Measurements from ENCODE around the gene RERE. TPM values are rescaled to one million over a fixed set of nuclear protein-coding genes. Genes with fewer than 3 reads are reported as not detected.

The RERE gene
- total RNA-seq, 1 experiment from 2014 or later: 40.6 TPM

- no peaks in the 10 kb centered on the region for H4K20me1 ChIP-seq (ENCODE audit: insufficient read depth)
- H3K27me3 ChIP-seq (ENCODE audit: insufficient read depth, low read length): no peaks in the 10 kb centered on the region
- no peaks in the 10 kb centered on the region for H3K79me2 ChIP-seq (ENCODE audit: insufficient read depth, low read length)
- H3K4me2 ChIP-seq (ENCODE audit: low read length): peak overlapping the region; percentile 15; the same call in 1 of the 2 replicates
- no peak overlapping the region for H3K4me3 ChIP-seq (replicated peaks in 1 of 2; ENCODE audit: low read depth in 1 of 2, low read length in 2 of 2)
- POLR2A ChIA-PET: no interaction called here
- ATAC-seq (no peak), DNase-seq (ENCODE audit: low read depth, low spot score) (no peak)
- no peaks in the 10 kb centered on the region for H3K9me3 ChIP-seq (ENCODE audit: control insufficient read depth in 1 of 2, insufficient read depth in 1 of 2, low read depth in 1 of 2, low read length in 2 of 2)
- H3K27ac ChIP-seq (ENCODE audit: low read depth, low read length): no peak overlapping the region
- no TSS peak for BruUV-seq (replicated peaks)
- CTCF ChIA-PET: no interaction called here
- TF ChIP-seq CEBPB (IDR thresholded peaks at IDR 0.05; ENCODE audit: low read depth): peak; percentile 89
- no peak for TF ChIP-seq POLR2A (IDR thresholded peaks at IDR 0.05; ENCODE audit: borderline replicate concordance, extremely low read depth, insufficient read depth, insufficient read length)
- no peak for TF ChIP-seq REST (IDR thresholded peaks at IDR 0.05; ENCODE audit: low read depth)
- no peak for TF ChIP-seq JUND (IDR thresholded peaks at IDR 0.05)
- TF ChIP-seq ELF1 (IDR thresholded peaks at IDR 0.05; ENCODE audit: borderline replicate concordance, low read depth): no peak
- TF ChIP-seq ZNF274 (IDR thresholded peaks at IDR 0.05; ENCODE audit: low read depth, low read length): no peak
- TF ChIP-seq EGR1 (IDR thresholded peaks at IDR 0.05; ENCODE audit: low read depth): no peak
- TF ChIP-seq CBX3 (IDR thresholded peaks at IDR 0.05; ENCODE audit: low read depth): no peak
- no peak for TF ChIP-seq SIN3A (IDR thresholded peaks at IDR 0.05; ENCODE audit: low read depth)
- peak; percentile 23; the same call in 1 of the 2 replicates for TF ChIP-seq FOSL1 (IDR thresholded peaks at IDR 0.05; ENCODE audit: low read depth)
- no peak for TF ChIP-seq POLR2AphosphoS5 (IDR thresholded peaks at IDR 0.05; ENCODE audit: low read depth, low read length)
- TF ChIP-seq ZFX (IDR thresholded peaks at IDR 0.05): no peak
- TF ChIP-seq ZBTB33 (IDR thresholded peaks at IDR 0.05; ENCODE audit: extremely low read depth, insufficient replicate concordance, low read length): no peak
- RAD21 ChIA-PET (ENCODE audit: low non-redundant PET in 1 of 2, low total read pairs in 2 of 2, uncharacterized antibody in 2 of 2, unreplicated experiment in 2 of 2): no interaction called here
- no peak overlapping the region for H3K9ac ChIP-seq (ENCODE audit: low read length)
- H2AFZ ChIP-seq (ENCODE audit: low read depth, low read length, poor library complexity, severe bottlenecking): no peak overlapping the region
- intact Hi-C loops (cut with micrococcal nuclease): no loop called here
- H3K4me1 ChIP-seq (ENCODE audit: control insufficient read depth in 1 of 2, insufficient read depth in 2 of 2, low read length in 2 of 2): peaks cover 42 to 57% of the 10 kb centered on the region in 2 experiments
- H3K9me2 ChIP-seq (ENCODE audit: insufficient read depth): no peaks in the 10 kb centered on the region
- H3K36me3 ChIP-seq (ENCODE audit: control insufficient read depth in 1 of 2, insufficient read depth in 2 of 2, low read length in 2 of 2): no peaks in the 10 kb centered on the region
Measured at GRCh38 chr1:8497210-8497819, 320.1 kb downstream of the RERE start.
